GM21381 (cell line): ENCODE results near the gene MCM10.

Experiments used
- ATAC-seq: cut with Tn5 transposase; IDR thresholded peaks from one replicate; pipeline ENCODE4 v1.9.1; 2021; ENCODE audit warnings: mild to moderate bottlenecking, moderate library complexity; ENCODE audit not compliant: unreplicated experiment

Gene MCM10

GRCh38 chr10:13256627-13257026 lies 95.3 kb downstream of the MCM10 start:
- no peak for ATAC-seq

DNA sequence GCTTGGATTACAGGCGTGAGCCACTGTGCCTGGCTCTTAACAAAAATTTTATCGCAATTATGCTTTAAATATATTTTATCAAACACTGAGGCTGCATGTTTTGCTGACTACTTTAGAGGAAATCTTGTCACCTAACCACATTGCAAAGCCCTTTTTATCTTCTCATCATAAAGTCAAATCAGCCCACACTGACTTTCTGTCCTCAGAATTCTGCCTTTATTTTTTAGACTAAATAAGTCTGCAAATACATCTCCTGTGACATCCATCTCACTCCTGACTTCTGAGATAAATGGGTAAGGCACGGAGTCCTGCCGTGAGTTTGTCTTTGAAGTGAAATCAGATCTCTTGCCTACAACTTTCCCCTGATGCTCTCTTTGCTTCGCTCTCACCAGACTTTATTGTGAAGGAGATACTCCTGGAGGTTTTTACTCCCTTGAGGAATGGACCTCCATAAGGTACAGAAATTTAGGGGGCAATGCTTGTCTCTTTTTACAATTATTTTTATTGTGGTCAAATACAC lies 96.3 kb downstream of the MCM10 start:
- ATAC-seq: no peak
